H1 (cell line): ENCODE results near the gene NDC1. TPM values are rescaled to one million over a fixed set of nuclear protein-coding genes. Genes with fewer than 3 reads are reported as not detected.

Experiments used
- ATF2 ChIP-seq: IDR thresholded peaks from 2 replicates; pipeline ENCODE4 v1.6.1; 2012; ENCODE audit warnings: low read length, inconsistent platforms
- EP300 ChIP-seq, 2 experiments: IDR thresholded peaks; 1 replicate in 1 of 2; 2 replicates in 1 of 2; pipeline ENCODE4 v1.6.1; 2011 to 2012; ENCODE audit warnings: low read depth in 2 of 2, low read length in 2 of 2, mild to moderate bottlenecking in 2 of 2, borderline replicate concordance in 1 of 2, inconsistent platforms in 1 of 2, moderate library complexity in 1 of 2
- SP1 ChIP-seq: IDR thresholded peaks from 2 replicates; pipeline ENCODE4 v1.6.1; 2011; ENCODE audit warnings: low read depth, low read length
- polyA plus RNA-seq, 7 experiments: library from polyadenylated mRNA; depleted of rRNA in 3 of 7; stranded (reverse) in 5 of 7; unstranded in 2 of 7; fragments of >200 nt in 5 of 7; fragments of 200-250 nt in 2 of 7; gene quantifications; 1 replicate in 5 of 7; 2 replicates in 1 of 7; 4 replicates in 1 of 7; pipeline versions ENCODE4 v1.2.1 to v1.2.3, GENCODE V29; 2011 to 2013; ENCODE audit warnings: missing spikeins in 2 of 7, mixed read lengths in 2 of 7
- total RNA-seq: library from RNA; stranded (reverse); fragmentation: NEBNext Ultra II Directional; extraction: Animal tissue kit (Norgen Biotek cat#: 25700); gene quantifications from 2 replicates; pipeline ENCODE4 v1.2.1, GENCODE V29; 2021

The NDC1 gene
- total and polyA plus RNA-seq, 2 of the 8 experiments (the other 6 are each of a cell fraction or from before 2014, with no cell fraction given) = 62.9 to 66.1 TPM

- TF ChIP-seq ATF2 (no peak), SP1 (no peak), EP300 (IDR thresholded peaks at IDR 0.05; ENCODE audit: borderline replicate concordance in 1 of 2, low read depth in 2 of 2, low read length in 2 of 2) (no peak)
Measured at GRCh38 chr1:53747841-53748240, 90.3 kb downstream of the NDC1 start (continued).
